K562 (cell line): Measurements from ENCODE around the gene GRP. TPM values are rescaled to one million over a fixed set of nuclear protein-coding genes. Genes with fewer than 3 reads are reported as not detected.

Experiments used
- ATAC-seq: fragments of 200-7000 bp; cut with Tn5 transposase; 3 replicates; pipeline ENCODE4 v1.9.1; 2020; ENCODE audit warnings: moderate library complexity
- BruUV-seq: library from RNA; stranded (reverse); fragments of 400-500 nt; replicated peaks from 2 replicates; lab custom pipeline; 2021; lab: Mats Ljungman, UMichigan
- CTCF ChIA-PET: fragments of 300-600 bp; formaldehyde crosslinking; extraction: SDS; loops from one replicate; lab custom pipeline; 2021; ENCODE audit warnings: low intra/inter-chr PET ratio; lab: Yijun Ruan, JAX
- POLR2A ChIA-PET: fragments of 300-600, 350-650 bp; sonication (Branson Sonifier 250); formaldehyde crosslinking; extraction: SDS; loops from one replicate; lab custom pipeline; 2021; ENCODE audit warnings: antibody characterized with exemption, inconsistent platforms; lab: Yijun Ruan, JAX
- DNase-seq, 4 experiments: peaks; one replicate each; pipeline versions ENCODE4 v3.0.0 to v3.0.0-alpha.2; 2011 to 2018; ENCODE audit warnings: low spot score in 3 of 4, mixed read lengths in 3 of 4; ENCODE audit errors: extremely low read depth in 1 of 4
- FAIRE-seq: peaks from 2 replicates; lab custom pipeline; 2011; peaks lifted over from hg19 to GRCh38; lab: Jason Lieb, UNC
- H2AFZ ChIP-seq: 2 replicates; pipeline ENCODE4 v1.6.0; 2011; ENCODE audit warnings: low read depth, low read length, control low read depth, inconsistent platforms
- H3K27ac ChIP-seq: fragments of 200-600 bp; 3 replicates; pipeline ENCODE4 v1.8.0; 2011; ENCODE audit warnings: low read depth, mild to moderate bottlenecking, control low read depth, inconsistent platforms, low read length, moderate library complexity, mixed read lengths; ENCODE audit errors: extremely low read depth
- H3K27me3 ChIP-seq, 2 experiments: fragments of 300-600 bp in 1 of 2; 2 replicates in 1 of 2; 3 replicates in 1 of 2; pipeline versions ENCODE4 v1.6.0 to v1.8.0; 2011; ENCODE audit warnings: inconsistent platforms in 2 of 2, low read length in 2 of 2, mild to moderate bottlenecking in 1 of 2, mixed read lengths in 1 of 2, moderate library complexity in 1 of 2; ENCODE audit not compliant: control insufficient read depth in 2 of 2, insufficient read depth in 2 of 2
- H3K36me3 ChIP-seq: fragments of 300-600 bp; 3 replicates; pipeline ENCODE4 v1.8.0; 2011; ENCODE audit warnings: mild to moderate bottlenecking, low read length, inconsistent platforms; ENCODE audit not compliant: control insufficient read depth, insufficient read depth
- H3K4me1 ChIP-seq, 2 experiments: fragments of 200-600 bp in 1 of 2; replicated peaks in 1 of 2; 2 replicates in 1 of 2; 3 replicates in 1 of 2; pipeline versions ENCODE4 v1.5.1 to v1.8.0; 2011; ENCODE audit warnings: inconsistent platforms in 2 of 2, low read length in 2 of 2, mild to moderate bottlenecking in 1 of 2, mixed read lengths in 1 of 2, moderate library complexity in 1 of 2; ENCODE audit not compliant: control insufficient read depth in 2 of 2, insufficient read depth in 2 of 2
- H3K4me2 ChIP-seq: 2 replicates; pipeline ENCODE4 v1.6.1; 2011; ENCODE audit warnings: low read length, control low read depth, inconsistent platforms, mixed read lengths; ENCODE audit not compliant: insufficient read depth
- H3K4me3 ChIP-seq: fragments of 200-600 bp; sonication (generic), shearing (Covaris generic); 2 replicates; pipeline ENCODE4 v1.5.1; 2016; ENCODE audit warnings: control low read depth, inconsistent platforms
- H3K79me2 ChIP-seq: fragments of 200-600 bp; 3 replicates; pipeline ENCODE4 v1.8.0; 2011; ENCODE audit warnings: low read length, inconsistent platforms; ENCODE audit not compliant: control insufficient read depth, insufficient read depth
- H3K9ac ChIP-seq, 2 experiments: 2 replicates each; pipeline versions ENCODE4 v1.6.0 to v1.6.1; 2011; ENCODE audit warnings: low read depth in 2 of 2, low read length in 2 of 2, control low read depth in 1 of 2, inconsistent platforms in 1 of 2, mild to moderate bottlenecking in 1 of 2, mixed read lengths in 1 of 2; ENCODE audit not compliant: insufficient read depth in 1 of 2
- H3K9me1 ChIP-seq: one replicate; pipeline ENCODE4 v1.6.0; 2011; ENCODE audit warnings: inconsistent platforms, mild to moderate bottlenecking, low read length, moderate library complexity; ENCODE audit not compliant: control insufficient read depth, insufficient read depth
- H3K9me3 ChIP-seq: replicated peaks from 2 replicates; pipeline ENCODE4 v1.5.1; 2011; ENCODE audit warnings: low read depth, low read length, inconsistent platforms; ENCODE audit not compliant: control insufficient read depth, insufficient read depth
- H4K20me1 ChIP-seq: replicated peaks from 2 replicates; pipeline ENCODE4 v1.6.1; 2011; ENCODE audit warnings: low read length, inconsistent platforms, mixed read lengths; ENCODE audit not compliant: control insufficient read depth, insufficient read depth
- ARHGAP35 ChIP-seq: fragments of 450-650 bp; IDR thresholded peaks from 2 replicates; pipeline ENCODE4 v1.6.1; 2018; ENCODE audit not compliant: partially characterized antibody
- CBFA2T3 ChIP-seq: fragments of 450-650 bp; IDR thresholded peaks from 2 replicates; pipeline ENCODE4 v1.6.1; 2017
- CHD4 ChIP-seq: fragments of 200-600 bp; sonication (generic); IDR thresholded peaks from 3 replicates; pipeline ENCODE4 v1.6.1; 2012; ENCODE audit warnings: low read depth, mild to moderate bottlenecking, mixed read lengths, low read length, inconsistent platforms; ENCODE audit not compliant: insufficient read depth, insufficient replicate concordance, poor library complexity, severe bottlenecking
- FOXP1 ChIP-seq: sonication (generic); formaldehyde crosslinking; IDR thresholded peaks from 2 replicates; pipeline ENCODE4 v1.8.0; 2022; ENCODE audit warnings: mild to moderate bottlenecking, missing genetic modification reagents
- L3MBTL2 ChIP-seq: fragments of 450-650 bp; IDR thresholded peaks from 2 replicates; pipeline ENCODE4 v1.6.1; 2016; ENCODE audit warnings: mild to moderate bottlenecking, moderate library complexity
- NCOA6 ChIP-seq: fragments of 450-650 bp; IDR thresholded peaks from 2 replicates; pipeline ENCODE4 v1.6.1; 2017; ENCODE audit warnings: mild to moderate bottlenecking
- PCBP2 ChIP-seq: fragments of 200-400 bp; formaldehyde crosslinking; IDR thresholded peaks from 2 replicates; pipeline ENCODE4 v1.6.1; 2018; ENCODE audit warnings: low read length, low read depth, mild to moderate bottlenecking, moderate library complexity; ENCODE audit not compliant: poor library complexity, severe bottlenecking
- PRMT5 ChIP-seq: sonication (generic); formaldehyde crosslinking; IDR thresholded peaks from 2 replicates; pipeline ENCODE4 v1.5.0; 2020; ENCODE audit warnings: missing genetic modification reagents
- RB1 ChIP-seq: fragments of 450-650 bp; IDR thresholded peaks from 2 replicates; pipeline ENCODE4 v1.6.1; 2017; ENCODE audit warnings: low read depth, mild to moderate bottlenecking
- ZNF253 ChIP-seq: fragments of 250-450 bp; sonication (Bioruptor Pico); conservative IDR thresholded peaks from 2 replicates; pipeline ENCODE4 v1.6.1; 2021; ENCODE audit warnings: mild to moderate bottlenecking
- ZNF316 ChIP-seq: fragments of 450-650 bp; IDR thresholded peaks from 2 replicates; pipeline ENCODE4 v1.6.1; 2016
- ZNF57 ChIP-seq: fragments of 450-650 bp; formaldehyde crosslinking; IDR thresholded peaks from 2 replicates; pipeline ENCODE4 v1.4.0; 2020; ENCODE audit warnings: mild to moderate bottlenecking, moderate library complexity
- WGBS: fragments of 100-300 bp; shearing (Covaris generic); methylation state at CpG from one replicate; pipeline ENCODE4 v1.1.6; 2016; ENCODE audit warnings: low coverage, mixed read lengths; ENCODE audit not compliant: insufficient coverage; ENCODE audit errors: missing lambda C conversion rate; 5-methylcytosine and 5-hydroxymethylcytosine counted together
- in situ Hi-C: fragments of 300-500 bp; cut with MboI; formaldehyde crosslinking; loops from 4 replicates; pipeline ENCODE4 v1.15.0; 2018; ENCODE audit warnings: inconsistent platforms, mixed read lengths
- intact Hi-C: fragments of 100-400 bp; cut with micrococcal nuclease; formaldehyde crosslinking; loops from 2 replicates; pipeline ENCODE4 v1.14.2; 2022
- polyA plus RNA-seq, 8 experiments: library from polyadenylated mRNA; depleted of rRNA in 4 of 8; stranded (reverse) in 5 of 8; unstranded in 3 of 8; fragments of >200 nt; fragmentation: Nextera tagmentation in 2 of 8; fragmentation: Illumina TruSeq in 1 of 8; extraction: Ambion mirVana in 2 of 8; extraction: Trizol in 1 of 8; gene quantifications; 2 replicates each; pipeline versions ENCODE4 v1.2.1 to v1.2.3, GENCODE V29; 2011 to 2014; ENCODE audit warnings: inconsistent platforms in 1 of 8, missing spikeins in 1 of 8
- total RNA-seq, 7 experiments: library from RNA; depleted of rRNA in 6 of 7; stranded (reverse); fragments of >200 nt in 6 of 7; fragmentation: Illumina TruSeq in 2 of 7; extraction: Trizol in 2 of 7; gene quantifications; 2 replicates each; pipeline versions ENCODE4 v1.2.1 to v1.2.3, GENCODE V29; 2011 to 2021; ENCODE audit warnings: low replicate concordance in 1 of 7
- TF ChIP-seq, protein P1 (sequence below): fragments of 250-450 bp; sonication (Bioruptor Pico); IDR thresholded peaks from 2 replicates; pipeline ENCODE4 v1.8.0; 2021; ENCODE audit warnings: moderate library complexity, mild to moderate bottlenecking, inconsistent platforms
- TF ChIP-seq, protein P2 (sequence below): IDR thresholded peaks from 2 replicates; pipeline ENCODE4 v1.6.1; 2016; ENCODE audit warnings: missing genetic modification characterization, missing compliant biosample characterization
- TF ChIP-seq, protein P3 (sequence below): fragments of 200-800 bp; sonication (Bioruptor generic); IDR thresholded peaks from 2 replicates; pipeline ENCODE4 v1.6.1; 2017; ENCODE audit warnings: missing genetic modification characterization, missing compliant biosample characterization

The GRP gene
- total and polyA plus RNA-seq, 9 of the 15 experiments (the other 6 are each of a cell fraction or from before 2014, with no cell fraction given) = 0.07 TPM; not detected in 8

DNA sequence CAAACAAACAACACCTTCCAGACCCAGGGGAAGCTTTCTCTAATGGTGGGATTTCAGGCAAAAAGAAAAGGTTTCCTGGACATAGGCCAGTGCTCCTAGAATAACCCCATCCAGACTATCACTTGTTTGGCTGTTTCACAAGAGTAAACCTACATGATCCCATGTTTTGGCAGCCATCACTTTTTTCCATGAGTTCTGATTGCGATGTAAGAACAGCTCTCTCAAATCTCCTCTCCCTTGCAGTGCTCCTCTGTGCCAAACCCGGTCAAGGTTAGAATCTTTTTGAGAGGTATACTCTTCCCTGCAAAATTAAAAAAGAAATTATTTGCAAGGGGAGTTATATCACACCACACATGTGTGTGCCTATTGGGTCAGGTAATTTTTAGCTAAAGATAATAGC is 11.9 kb downstream of the GRP start (continued):
- TF ChIP-seq ARHGAP35 (no peak), RB1 (no peak), PRMT5 (CRISPR knock-in tag) (no peak), PCBP2 (no peak), NCOA6 (no peak), CBFA2T3 (no peak)
- TF ChIP-seq, protein P1, sequence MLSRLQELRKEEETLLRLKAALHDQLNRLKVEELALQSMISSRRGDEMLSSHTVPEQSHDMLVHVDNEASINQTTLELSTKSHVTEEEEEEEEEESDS (CRISPR knock-in tag) = no peak
- TF ChIP-seq, protein P2, sequence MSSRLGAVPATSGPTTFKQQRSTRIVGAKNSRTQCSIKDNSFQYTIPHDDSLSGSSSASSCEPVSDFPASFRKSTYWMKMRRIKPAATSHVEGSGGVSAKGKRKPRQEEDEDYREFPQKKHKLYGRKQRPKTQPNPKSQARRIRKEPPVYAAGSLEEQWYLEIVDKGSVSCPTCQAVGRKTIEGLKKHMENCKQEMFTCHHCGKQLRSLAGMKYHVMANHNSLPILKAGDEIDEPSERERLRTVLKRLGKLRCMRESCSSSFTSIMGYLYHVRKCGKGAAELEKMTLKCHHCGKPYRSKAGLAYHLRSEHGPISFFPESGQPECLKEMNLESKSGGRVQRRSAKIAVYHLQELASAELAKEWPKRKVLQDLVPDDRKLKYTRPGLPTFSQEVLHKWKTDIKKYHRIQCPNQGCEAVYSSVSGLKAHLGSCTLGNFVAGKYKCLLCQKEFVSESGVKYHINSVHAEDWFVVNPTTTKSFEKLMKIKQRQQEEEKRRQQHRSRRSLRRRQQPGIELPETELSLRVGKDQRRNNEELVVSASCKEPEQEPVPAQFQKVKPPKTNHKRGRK (tag) = no peak

DNA sequence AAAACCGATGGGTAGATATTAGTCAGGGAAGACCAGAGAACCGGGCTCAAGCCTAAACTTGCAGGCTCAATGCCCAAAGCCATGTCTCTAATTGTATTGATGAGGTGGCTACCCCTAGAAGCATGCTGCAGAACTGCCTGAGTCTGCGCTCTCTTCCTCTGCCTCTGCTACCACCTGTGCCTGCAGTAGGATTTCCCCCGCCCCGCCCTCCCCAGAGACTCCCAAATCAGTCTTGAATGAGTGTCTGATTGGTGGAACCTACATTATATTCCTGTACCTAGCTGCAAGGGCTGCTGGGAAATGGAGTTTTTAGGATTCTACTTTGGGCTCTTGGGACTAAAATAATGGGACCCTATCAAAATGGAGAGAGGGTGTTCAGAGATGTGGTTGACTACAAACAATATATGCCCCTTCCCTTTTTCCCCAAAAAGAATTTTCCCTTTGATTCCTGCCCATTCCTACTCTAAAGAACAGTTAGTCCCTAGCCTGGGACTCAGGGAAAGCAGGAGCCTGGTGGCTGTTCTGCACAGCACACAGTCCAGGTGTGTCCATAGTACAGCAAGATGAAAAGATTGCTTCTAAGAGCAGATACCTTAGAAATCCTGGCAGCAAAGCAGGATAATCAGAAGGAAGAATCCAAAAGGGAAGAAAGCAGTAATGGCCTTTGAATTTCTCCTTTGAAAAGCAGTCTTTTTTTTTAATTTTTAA is 12.5 kb downstream of the GRP start:
- no TSS peak for BruUV-seq
- TF ChIP-seq ZNF253 (CRISPR knock-in tag) (no peak), L3MBTL2 (no peak), ZNF57 (CRISPR knock-in tag) (no peak), CHD4 (no peak), FOXP1 (CRISPR knock-in tag) (no peak), ZNF316 (no peak)
- TF ChIP-seq, protein P3, sequence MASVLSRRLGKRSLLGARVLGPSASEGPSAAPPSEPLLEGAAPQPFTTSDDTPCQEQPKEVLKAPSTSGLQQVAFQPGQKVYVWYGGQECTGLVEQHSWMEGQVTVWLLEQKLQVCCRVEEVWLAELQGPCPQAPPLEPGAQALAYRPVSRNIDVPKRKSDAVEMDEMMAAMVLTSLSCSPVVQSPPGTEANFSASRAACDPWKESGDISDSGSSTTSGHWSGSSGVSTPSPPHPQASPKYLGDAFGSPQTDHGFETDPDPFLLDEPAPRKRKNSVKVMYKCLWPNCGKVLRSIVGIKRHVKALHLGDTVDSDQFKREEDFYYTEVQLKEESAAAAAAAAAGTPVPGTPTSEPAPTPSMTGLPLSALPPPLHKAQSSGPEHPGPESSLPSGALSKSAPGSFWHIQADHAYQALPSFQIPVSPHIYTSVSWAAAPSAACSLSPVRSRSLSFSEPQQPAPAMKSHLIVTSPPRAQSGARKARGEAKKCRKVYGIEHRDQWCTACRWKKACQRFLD (CRISPR knock-in tag) = no peak
- TF ChIP-seq, all 486 proteins: peak for 0
- no peaks in the 10 kb centered on the region for H3K36me3 ChIP-seq
- no peak for FAIRE-seq
- no peak for ATAC-seq
- no peaks in the 10 kb centered on the region for H3K9me1 ChIP-seq
- intact Hi-C loops (no loop called here), in situ Hi-C loops (no loop called here)
- ChIA-PET CTCF (no interaction called here), POLR2A (no interaction called here)
- 0% methylated on average over 2 of the region's 5 CpGs for whole genome bisulfite sequencing
- no peak overlapping the region for H3K4me3 ChIP-seq
- no peaks in the 10 kb centered on the region for H3K4me1 ChIP-seq
- no peak overlapping the region for H3K27ac ChIP-seq
- H3K9me3 ChIP-seq = no peaks in the 10 kb centered on the region
- H3K79me2 ChIP-seq = no peaks in the 10 kb centered on the region
- no peak overlapping the region for H3K9ac ChIP-seq
- no peak overlapping the region for H3K4me2 ChIP-seq
- no peaks in the 10 kb centered on the region for H4K20me1 ChIP-seq
- no peak overlapping the region for H2AFZ ChIP-seq
- H3K27me3 ChIP-seq = no peaks in the 10 kb centered on the region
- no peak for DNase-seq
